Activated CD4-positive, alpha-beta T cell treated with anti-CD3 and anti-CD28 coated beads, Interleukin-2, amount 50 U/mL, for 24 hours (primary cell): ENCODE data around the gene ADK.
"Not testable (repeated sequence)": the region's sequence is repeated elsewhere in the genome, so short reads cannot be mapped to it uniquely, and the experiment has no call there.

Source experiments
- DNase-seq, 2 donors: peaks; one replicate each; pipeline ENCODE4 v3.0.0-alpha.2; 2020; ENCODE audit warnings: low read depth in 1 of 2, low spot score in 1 of 2

ADK gene

GRCh38 chr10:74140553-74140952 lies 10.5 kb upstream of the ADK start:
- no peak for DNase-seq

DNA sequence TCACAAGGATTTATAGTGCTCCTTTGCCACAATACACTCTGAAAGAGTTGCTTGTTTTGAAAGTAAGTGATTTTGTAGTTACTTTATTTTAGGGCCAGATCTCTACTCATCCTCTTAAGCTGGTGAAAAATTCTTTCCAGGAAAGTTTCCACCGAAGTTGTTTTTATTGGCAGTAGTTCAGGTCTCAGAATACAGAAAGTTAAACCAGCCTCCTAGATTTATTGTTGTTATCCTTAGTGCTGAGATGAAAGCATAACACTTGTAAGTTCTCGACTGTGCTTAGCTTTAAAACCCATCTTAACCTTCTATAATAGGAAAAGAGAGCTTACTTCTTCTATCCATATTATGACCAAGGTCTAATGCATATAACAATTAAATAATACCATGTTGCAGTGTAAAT lies 5.9 kb upstream of the ADK start:
- DNase-seq = no peak

DNA sequence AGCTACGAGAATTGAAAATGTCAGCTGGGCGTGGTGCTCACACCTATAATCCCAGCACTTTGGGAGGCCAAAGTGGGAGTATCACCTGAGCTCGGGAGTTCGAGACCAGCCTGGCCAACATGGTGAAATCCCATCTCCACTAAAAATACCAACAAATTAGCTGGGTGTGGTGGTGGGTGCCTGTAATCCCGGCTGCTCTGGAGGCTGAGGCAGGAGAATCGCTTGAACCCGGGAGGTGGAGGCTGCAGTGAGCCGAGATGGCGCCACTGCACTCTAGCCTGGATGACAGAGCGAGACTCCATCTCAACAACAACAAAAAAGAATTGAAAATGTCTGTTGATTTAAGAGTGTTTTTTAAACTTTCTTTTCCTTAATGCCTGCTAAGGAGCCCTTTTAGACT lies 4.0 kb upstream of the ADK start:
- not testable (repeated sequence) for DNase-seq

DNA sequence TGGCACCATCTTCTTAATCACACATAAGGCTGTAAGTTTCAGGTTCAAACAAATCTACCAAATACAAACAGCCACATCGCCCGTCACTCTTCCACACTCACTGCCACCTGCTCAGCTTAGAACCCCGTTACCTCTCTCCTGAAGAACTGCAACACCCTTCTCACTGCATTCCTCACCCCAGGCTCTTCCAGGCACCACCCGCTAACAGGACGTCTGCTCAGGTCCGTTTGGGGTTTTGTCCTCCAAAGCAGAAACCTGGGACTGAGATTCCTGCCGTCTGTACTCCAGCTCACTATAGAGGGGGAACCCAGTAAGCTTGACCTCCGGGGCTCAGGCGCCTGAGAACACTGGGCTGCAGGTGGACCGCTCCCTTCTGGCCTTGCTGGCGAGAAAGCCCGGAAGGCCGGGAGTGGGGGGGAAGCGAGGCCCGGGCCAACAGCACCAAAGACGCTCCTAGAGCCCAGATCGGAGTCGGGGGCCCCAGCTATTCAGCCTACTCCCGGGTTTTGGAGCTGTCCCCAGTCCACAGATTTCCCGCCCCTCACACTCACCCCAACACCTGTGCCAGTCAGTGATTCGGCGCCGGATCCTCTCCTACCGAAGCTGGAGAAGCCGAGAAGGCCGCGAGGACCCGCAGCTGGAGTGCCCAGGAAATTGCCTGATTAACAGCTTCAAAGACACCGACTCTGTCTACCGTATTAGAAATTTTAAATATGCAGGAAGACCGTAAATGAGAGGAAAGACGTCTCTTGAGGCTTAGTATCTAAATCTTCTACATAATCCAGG lies 624 bp upstream of the ADK start, which contains the start of gene AP3M1:
Gene AP3M1, minus strand, starts transcription at position 625 of the 786 bp plus-strand sequence. CDS start 12,449 bp downstream, outside the sequence.
- peak; percentile 55 to 78 for DNase-seq

DNA sequence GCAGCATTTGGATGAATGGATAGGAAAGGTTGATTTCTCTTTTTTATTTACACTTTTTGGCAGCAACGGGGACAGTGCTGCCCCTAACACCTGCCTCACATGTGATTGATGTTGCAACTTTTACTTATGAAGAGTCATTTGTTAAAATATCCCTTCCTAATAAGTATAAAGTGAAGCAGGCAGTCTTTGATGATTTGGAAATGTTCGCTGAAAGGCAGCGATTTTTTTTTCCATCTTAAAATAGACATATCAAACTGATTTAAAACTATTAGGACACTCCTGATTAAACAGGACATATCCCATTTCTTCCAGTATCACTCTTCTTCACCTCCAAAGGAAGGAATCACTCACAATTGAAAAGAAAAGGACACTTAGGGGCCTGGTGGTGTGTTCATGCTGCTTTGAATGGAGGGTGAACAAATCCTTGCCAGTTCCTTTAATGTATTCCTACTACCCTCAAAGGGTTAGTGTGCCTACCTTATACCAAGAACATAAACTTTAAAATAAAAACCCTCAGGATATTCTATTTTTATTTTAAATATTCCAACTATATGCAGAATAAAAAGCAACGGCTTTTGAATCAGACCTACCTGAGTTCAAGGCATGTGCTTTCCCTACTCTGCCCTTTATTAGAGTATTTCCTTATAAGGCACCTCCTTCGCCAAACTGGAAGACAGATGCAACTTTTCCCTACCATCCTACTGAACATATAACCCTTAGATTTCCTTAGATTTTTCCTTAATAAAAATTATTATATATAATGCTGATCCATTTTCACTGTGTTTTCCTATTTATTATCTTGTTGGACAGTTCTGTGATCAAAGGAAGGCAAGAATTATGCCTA lies 1.1 kb downstream of the ADK start:
- DNase-seq = peak in 1 of 2 donors; percentile 1

DNA sequence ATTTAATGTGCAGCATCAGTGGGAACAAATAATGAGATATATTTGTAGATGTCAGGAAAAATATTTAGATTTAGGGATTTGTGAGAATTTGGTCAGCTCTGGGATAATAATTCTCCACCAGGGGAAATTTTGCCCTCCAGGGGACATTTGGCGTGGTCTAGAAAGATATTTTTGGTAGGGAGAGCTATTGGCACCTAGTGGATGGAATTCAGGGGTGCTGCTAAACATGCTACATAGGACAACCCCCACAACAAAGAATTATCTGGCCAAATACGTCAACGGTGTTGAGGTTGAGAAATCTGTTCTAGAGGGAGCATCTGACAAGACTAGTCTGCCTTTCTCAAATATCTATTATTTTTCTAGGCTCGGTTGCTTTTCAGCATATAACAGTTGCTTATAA lies 2.1 kb downstream of the ADK start:
- no peak for DNase-seq

DNA sequence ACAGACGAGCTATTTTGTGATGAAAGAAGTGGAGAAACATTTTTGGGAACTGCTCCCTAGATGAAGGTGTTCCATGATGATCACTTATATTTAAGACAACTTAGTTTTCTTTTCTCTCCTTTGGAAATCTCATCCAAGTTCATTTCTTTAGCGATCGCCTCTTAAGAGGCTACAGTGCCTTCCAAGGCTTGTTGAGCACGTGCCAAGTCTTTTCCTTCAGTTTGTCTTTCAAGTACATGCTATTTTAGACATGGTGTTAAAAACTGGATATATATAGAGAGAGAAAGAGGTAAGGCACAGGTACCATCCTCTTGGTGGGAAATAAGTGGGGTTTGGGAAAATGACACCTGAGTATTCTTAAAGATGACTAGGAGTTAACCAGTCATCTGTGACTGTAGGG lies 2.7 kb downstream of the ADK start:
- DNase-seq = no peak

DNA sequence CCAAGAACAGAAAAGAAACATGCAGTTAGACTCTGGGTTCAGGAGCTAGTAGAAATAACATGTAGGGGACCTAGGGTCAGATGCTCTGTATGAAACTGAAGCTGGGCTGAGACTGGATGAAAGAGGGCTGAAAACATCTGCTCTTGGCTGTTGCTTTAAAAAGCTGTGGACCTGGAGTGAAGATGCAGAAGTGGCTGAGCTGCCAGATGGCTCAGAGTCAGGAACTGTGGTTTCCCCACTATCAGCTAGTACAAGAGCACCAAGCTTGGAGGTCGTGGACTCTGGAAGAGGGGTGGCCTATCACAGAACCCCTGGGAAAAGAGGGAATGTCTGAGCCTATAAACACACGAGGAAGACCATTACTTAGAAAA lies 5.9 kb downstream of the ADK start:
- DNase-seq = no peak

DNA sequence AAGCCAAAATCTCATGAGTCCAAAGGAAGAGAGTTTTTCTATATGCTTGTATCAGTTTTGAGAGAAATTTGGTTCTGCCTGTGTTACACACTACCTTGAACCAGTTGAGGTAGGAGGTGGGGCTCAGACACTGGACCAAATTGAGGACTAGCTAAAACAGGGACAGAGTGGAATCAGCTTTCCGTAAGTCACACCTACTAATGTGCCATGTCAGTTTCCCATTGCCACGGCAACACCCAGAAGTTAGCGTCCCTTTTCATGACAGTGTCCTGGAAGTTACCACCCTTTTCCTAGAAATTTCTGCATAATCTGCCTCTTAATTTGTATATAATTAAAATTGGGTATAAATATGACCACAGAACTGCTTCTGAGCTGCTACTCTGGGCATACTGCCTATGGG lies 9.0 kb downstream of the ADK start:
- no peak for DNase-seq

DNA sequence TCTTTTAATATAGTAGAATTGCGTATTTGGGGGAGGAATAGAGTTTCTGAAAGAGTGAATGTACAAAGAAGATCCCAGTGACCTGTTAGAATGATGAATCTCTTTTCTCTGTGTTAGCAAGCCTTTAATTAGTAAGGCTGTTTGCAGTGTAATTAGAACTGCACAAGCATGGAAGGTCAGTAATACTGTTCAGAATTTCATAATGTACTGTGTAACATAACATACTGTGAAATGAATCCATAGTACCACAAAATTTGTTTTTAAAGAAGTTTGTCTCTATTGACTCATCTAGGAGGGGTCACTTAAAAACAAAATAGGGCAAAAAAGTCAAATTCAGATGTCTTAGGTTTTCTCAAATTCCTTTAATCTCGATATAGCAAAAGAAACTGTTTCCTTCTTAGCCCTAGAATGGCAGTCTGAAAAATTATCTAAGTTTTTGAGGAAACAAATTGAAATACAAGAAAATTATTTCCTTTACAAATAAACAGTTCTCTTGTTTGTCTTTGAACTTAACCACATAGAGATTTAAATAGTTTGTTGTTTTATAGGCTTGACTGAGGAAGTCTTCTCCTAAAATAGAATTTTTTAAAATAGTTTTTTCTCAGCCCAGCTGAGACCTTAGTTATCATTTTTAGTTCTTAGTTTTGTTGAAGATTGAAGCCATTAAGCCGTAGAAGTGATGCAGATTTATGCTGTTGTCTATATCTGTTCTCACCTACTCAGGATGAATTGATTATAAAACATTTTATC lies 12.5 kb downstream of the ADK start:
- no peak for DNase-seq

DNA sequence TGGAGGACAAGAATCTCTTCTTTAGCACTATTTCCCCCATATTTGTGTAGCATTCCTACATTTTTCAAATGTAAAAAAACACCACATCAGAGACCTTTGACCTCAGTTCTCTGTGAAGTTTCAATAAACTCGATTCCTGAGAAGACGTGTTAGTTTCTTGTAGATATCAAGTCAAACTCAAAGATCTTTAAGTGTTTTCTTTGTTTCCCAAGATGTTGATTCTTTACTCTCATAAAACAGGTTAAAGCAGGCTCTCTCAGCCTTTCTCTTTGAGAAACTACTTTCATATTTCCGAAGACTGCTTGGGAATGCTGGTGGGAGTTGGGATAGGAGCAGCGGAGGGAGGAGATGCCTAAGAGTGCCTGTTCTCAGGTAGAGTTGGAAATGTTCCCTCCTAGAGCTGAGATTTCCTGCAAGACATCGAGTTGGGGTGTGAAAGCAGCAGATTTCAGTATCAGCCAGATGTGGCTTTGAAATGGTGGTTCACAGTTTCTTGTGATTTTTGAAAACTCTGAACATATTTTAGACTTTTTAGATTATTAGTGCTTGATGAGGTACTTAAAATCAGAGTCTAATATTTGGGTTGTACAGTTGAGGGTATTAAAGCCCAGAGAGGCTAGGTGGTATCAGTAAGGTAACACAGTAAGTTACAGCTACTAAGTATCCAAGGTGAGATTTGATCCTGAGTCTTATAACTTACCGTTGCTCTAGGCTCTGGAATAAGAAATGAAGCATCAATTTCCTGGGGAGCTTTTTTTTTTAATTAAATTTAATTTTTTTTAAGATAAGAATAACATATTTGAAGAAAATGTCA lies 13.9 kb downstream of the ADK start:
- DNase-seq = no peak

GRCh38 chr10:74165530-74165901 lies 14.5 kb downstream of the ADK start:
- DNase-seq = no peak

GRCh38 chr10:74167443-74167842 lies 16.4 kb downstream of the ADK start:
- DNase-seq = no peak

GRCh38 chr10:74171625-74172024 lies 20.6 kb downstream of the ADK start:
- DNase-seq = no peak

DNA sequence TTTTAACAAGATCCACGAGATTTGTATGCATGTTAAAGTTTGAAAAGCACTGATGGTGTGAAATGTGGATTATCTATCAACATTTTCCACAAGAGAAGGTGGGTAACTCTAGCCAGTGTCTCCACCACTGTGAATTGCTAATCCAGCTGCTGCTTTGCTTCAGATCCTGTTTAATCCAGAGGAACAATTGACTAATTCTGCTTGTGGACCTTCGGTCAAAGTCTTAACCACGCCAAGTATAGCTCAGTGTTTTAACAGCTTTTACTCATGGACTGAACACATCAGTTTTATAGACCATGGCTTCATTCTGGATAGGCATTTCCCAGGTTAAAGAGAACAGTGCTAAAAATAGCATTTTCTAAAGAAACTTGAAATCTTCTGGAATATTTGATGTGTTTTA lies 23.5 kb downstream of the ADK start:
- DNase-seq = no peak

GRCh38 chr10:74175510-74176379 lies 24.7 kb downstream of the ADK start:
- DNase-seq = peak in 1 of 2 donors; percentile 2

DNA sequence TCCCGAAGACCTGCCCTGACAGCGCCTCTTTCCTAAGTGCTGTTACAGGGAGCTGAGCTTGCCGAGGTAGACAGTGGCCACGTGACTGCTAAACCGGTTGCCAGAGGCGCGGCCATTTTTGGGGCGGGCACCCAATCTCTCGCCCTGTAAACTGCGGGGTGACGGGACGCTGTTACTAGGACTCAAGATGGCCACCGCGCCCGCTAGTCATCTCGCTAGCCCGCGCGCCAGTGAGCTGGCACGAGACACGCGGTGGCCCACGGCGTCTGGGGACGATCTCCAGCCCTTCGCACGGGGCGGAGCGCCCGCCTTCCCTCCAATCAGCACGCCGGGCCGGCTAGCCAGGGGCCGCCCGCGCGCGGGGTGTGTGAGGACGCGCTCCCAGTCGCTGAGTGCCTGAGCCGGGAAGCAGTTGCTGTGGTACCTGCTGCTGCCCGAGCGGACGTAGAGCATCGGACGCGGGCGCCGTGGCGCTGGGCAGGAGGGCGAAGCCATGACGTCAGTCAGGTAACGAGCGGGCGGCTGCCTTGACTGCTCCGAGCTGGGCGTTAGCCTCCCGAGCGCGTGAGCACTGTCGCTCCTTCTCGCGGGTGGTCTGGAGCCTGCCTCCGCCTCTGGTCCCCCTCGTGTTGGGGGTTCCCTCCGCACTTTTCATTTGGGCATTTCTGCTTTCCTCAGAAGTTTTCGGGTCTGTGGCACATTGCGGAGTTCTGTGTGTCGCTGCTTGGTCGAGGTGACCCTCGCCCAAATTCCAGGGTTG lies 25.5 kb downstream of the ADK start:
- DNase-seq = peak; percentile 90 to 94

DNA sequence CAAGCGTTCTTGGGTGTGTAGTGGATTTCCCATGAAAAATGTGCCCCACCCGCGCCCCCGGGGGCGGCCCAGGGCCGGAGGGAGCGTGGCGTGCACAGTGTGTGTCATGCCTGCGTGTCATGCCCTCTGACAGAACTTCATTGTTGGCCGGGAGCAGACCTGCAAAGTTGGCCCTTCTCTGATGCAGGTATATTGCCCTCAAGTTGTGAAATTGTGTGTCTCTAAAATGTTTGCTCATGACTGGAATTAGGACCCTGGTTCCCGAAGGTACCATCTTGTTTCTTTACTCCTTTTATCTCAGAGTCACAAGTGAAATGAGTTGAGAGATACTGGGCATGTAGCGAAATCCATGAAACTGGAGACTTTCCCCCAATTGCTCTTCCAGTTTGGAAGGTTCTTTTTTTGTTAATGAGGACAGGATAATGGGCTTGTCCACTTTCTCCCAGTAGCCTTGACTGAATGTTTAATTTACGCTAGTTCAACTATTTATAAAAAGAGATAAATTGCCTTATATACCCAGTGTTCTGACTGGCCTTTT lies 26.2 kb downstream of the ADK start:
- DNase-seq = peak; percentile 12 to 36
